Measurements from ENCODE around the gene CARS1.

DNA sequence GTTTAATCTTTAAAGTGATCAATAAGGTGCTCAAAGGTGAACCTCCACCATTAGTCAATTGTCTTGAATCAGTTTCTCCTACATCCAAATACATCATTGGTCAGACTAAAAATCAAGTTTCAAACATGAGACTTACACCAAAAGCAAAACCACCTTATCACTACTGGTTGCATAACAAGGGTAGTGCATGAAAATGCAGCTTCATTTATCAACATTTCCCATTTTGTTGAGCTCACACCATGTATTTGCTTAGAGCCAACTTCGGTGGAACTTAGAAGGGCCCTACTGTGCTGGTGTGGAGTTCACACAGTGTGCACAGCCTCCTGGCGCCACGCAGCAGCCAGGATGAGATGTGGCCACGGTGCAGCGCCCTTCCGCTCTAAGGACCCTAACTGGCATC lies 104.9 kb downstream of the CARS1 start:
- TF ChIP-seq, protein P1, sequence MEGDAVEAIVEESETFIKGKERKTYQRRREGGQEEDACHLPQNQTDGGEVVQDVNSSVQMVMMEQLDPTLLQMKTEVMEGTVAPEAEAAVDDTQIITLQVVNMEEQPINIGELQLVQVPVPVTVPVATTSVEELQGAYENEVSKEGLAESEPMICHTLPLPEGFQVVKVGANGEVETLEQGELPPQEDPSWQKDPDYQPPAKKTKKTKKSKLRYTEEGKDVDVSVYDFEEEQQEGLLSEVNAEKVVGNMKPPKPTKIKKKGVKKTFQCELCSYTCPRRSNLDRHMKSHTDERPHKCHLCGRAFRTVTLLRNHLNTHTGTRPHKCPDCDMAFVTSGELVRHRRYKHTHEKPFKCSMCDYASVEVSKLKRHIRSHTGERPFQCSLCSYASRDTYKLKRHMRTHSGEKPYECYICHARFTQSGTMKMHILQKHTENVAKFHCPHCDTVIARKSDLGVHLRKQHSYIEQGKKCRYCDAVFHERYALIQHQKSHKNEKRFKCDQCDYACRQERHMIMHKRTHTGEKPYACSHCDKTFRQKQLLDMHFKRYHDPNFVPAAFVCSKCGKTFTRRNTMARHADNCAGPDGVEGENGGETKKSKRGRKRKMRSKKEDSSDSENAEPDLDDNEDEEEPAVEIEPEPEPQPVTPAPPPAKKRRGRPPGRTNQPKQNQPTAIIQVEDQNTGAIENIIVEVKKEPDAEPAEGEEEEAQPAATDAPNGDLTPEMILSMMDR (IDR thresholded peaks at IDR 0.05), result no peak
- TF ChIP-seq TCF7L2 (IDR thresholded peaks at IDR 0.05; ENCODE audit: low read depth, low read length), result no peak
- no peak for TF ChIP-seq SIN3A (IDR thresholded peaks at IDR 0.05; ENCODE audit: borderline replicate concordance, insufficient read depth, low read depth, low read length)
